H9 (cell line): ENCODE results near the gene SLC2A9. TPM values are rescaled to one million over a fixed set of nuclear protein-coding genes. Genes with fewer than 3 reads are reported as not detected.

Experiments used
- DNase-seq: peaks from one replicate; pipeline ENCODE4 v3.0.0-alpha.2; 2017
- H2AFZ ChIP-seq: one replicate; pipeline ENCODE4 v1.6.1; 2013; ENCODE audit warnings: mild to moderate bottlenecking, low read length, control low read depth, moderate library complexity
- H2AK5ac ChIP-seq: 2 replicates; pipeline ENCODE4 v1.6.1; 2013; ENCODE audit warnings: low read length, control low read depth, mixed read lengths; ENCODE audit not compliant: insufficient read length
- H2BK120ac ChIP-seq: one replicate; pipeline ENCODE4 v1.6.1; 2013; ENCODE audit warnings: low read depth, mild to moderate bottlenecking, low read length, control low read depth, inconsistent platforms; ENCODE audit not compliant: poor library complexity, severe bottlenecking
- H2BK12ac ChIP-seq: 2 replicates; pipeline ENCODE4 v1.6.1; 2013; ENCODE audit warnings: low read length, control low read depth, mixed read lengths, low read depth; ENCODE audit not compliant: insufficient read length
- H2BK15ac ChIP-seq: 2 replicates; pipeline ENCODE4 v1.6.1; 2013; ENCODE audit warnings: low read depth, low read length, control low read depth
- H2BK20ac ChIP-seq: one replicate; pipeline ENCODE4 v1.6.1; 2013; ENCODE audit warnings: low read depth, mild to moderate bottlenecking, low read length, control low read depth, inconsistent platforms; ENCODE audit not compliant: poor library complexity, severe bottlenecking
- H2BK5ac ChIP-seq: 2 replicates; pipeline ENCODE4 v1.6.1; 2013; ENCODE audit warnings: low read length, control low read depth, mixed read lengths; ENCODE audit not compliant: insufficient read length
- H3K14ac ChIP-seq: 2 replicates; pipeline ENCODE4 v1.6.1; 2013; ENCODE audit warnings: low read length, control low read depth; ENCODE audit not compliant: insufficient read depth
- H3K18ac ChIP-seq: 2 replicates; pipeline ENCODE4 v1.6.1; 2013; ENCODE audit warnings: low read depth, mild to moderate bottlenecking, mixed read lengths, low read length, control low read depth; ENCODE audit not compliant: insufficient read length
- H3K23ac ChIP-seq: 2 replicates; pipeline ENCODE4 v1.6.1; 2013; ENCODE audit warnings: low read length, control low read depth, mixed read lengths, low read depth; ENCODE audit not compliant: insufficient read length
- H3K23me2 ChIP-seq: 2 replicates; pipeline ENCODE4 v1.6.1; 2013; ENCODE audit warnings: low read depth, mild to moderate bottlenecking, mixed read lengths, low read length, control low read depth; ENCODE audit not compliant: insufficient read length, poor library complexity, severe bottlenecking
- H3K27ac ChIP-seq: 2 replicates; pipeline ENCODE4 v1.5.1; 2013; ENCODE audit warnings: low read length, control low read depth, mixed read lengths, low read depth; ENCODE audit not compliant: insufficient read length
- H3K27me3 ChIP-seq: 2 replicates; pipeline ENCODE4 v1.6.1; 2013; ENCODE audit warnings: low read length, control low read depth, inconsistent platforms; ENCODE audit not compliant: insufficient read depth
- H3K4ac ChIP-seq: 2 replicates; pipeline ENCODE4 v1.6.1; 2013; ENCODE audit warnings: low read depth, mild to moderate bottlenecking, control low read depth, inconsistent platforms, low read length, moderate library complexity
- H3K4me1 ChIP-seq: 2 replicates; pipeline ENCODE4 v1.6.1; 2013; ENCODE audit warnings: low read length, control low read depth, inconsistent platforms; ENCODE audit not compliant: insufficient read depth
- H3K4me2 ChIP-seq: 2 replicates; pipeline ENCODE4 v1.6.1; 2013; ENCODE audit warnings: low read length, control low read depth, mixed read lengths; ENCODE audit not compliant: insufficient read length, insufficient read depth
- H3K56ac ChIP-seq: 2 replicates; pipeline ENCODE4 v1.6.1; 2013; ENCODE audit warnings: low read depth, mild to moderate bottlenecking, mixed read lengths, low read length, control low read depth; ENCODE audit not compliant: insufficient read length
- H3K79me1 ChIP-seq: 2 replicates; pipeline ENCODE4 v1.6.1; 2013; ENCODE audit warnings: low read depth, mild to moderate bottlenecking, moderate library complexity, low read length, control low read depth, inconsistent platforms; ENCODE audit not compliant: insufficient read depth, poor library complexity, severe bottlenecking
- H3K79me2 ChIP-seq: 2 replicates; pipeline ENCODE4 v1.6.1; 2013; ENCODE audit warnings: low read length, control low read depth, inconsistent platforms; ENCODE audit not compliant: insufficient read depth
- H3K9ac ChIP-seq: 2 replicates; pipeline ENCODE4 v1.6.1; 2013; ENCODE audit warnings: low read length, control low read depth, mixed read lengths; ENCODE audit not compliant: insufficient read length; ENCODE audit errors: extremely low read depth
- H3K9me3 ChIP-seq: one replicate; pipeline ENCODE4 v1.6.1; 2013; ENCODE audit warnings: low read depth, low read length, inconsistent platforms; ENCODE audit not compliant: control insufficient read depth
- H3T11ph ChIP-seq: one replicate; pipeline ENCODE4 v1.6.1; 2013; ENCODE audit warnings: mild to moderate bottlenecking, low read length, control low read depth, inconsistent platforms
- H4K20me1 ChIP-seq: one replicate; pipeline ENCODE4 v1.6.1; 2013; ENCODE audit not compliant: control insufficient read depth, insufficient read length, insufficient read depth
- H4K5ac ChIP-seq: 2 replicates; pipeline ENCODE4 v1.6.1; 2013; ENCODE audit warnings: low read depth, mild to moderate bottlenecking, mixed read lengths, low read length, control low read depth; ENCODE audit not compliant: insufficient read length
- H4K8ac ChIP-seq: replicated peaks from 2 replicates; pipeline ENCODE4 v1.6.1; 2013; ENCODE audit warnings: low read length, control low read depth, mixed read lengths, low read depth; ENCODE audit not compliant: insufficient read length
- H4K91ac ChIP-seq: 2 replicates; pipeline ENCODE4 v1.6.1; 2013; ENCODE audit warnings: low read depth, mild to moderate bottlenecking, moderate library complexity, mixed read lengths, low read length, control low read depth; ENCODE audit not compliant: insufficient read length
- H3K27ac Mint-ChIP-seq, 3 experiments: 2 replicates in 2 of 3; 3 replicates in 1 of 3; pipeline ENCODE4 v1.8.0; 2020 to 2021; ENCODE audit warnings: mixed read lengths in 3 of 3, mild to moderate bottlenecking in 1 of 3, moderate library complexity in 1 of 3
- H3K27me3 Mint-ChIP-seq: 2 replicates; pipeline ENCODE4 v1.8.0; 2021; ENCODE audit warnings: low read depth, mild to moderate bottlenecking, moderate library complexity, mixed read lengths
- H3K36me3 Mint-ChIP-seq, 3 experiments: 2 replicates in 2 of 3; 3 replicates in 1 of 3; pipeline ENCODE4 v1.8.0; 2020 to 2021; ENCODE audit warnings: low read depth in 3 of 3, mixed read lengths in 3 of 3; ENCODE audit not compliant: insufficient read depth in 1 of 3
- H3K4me1 Mint-ChIP-seq, 2 experiments: 2 replicates each; pipeline ENCODE4 v1.8.0; 2020; ENCODE audit warnings: mixed read lengths in 2 of 2
- H3K4me3 Mint-ChIP-seq, 2 experiments: 2 replicates in 1 of 2; 3 replicates in 1 of 2; pipeline ENCODE4 v1.8.0; 2020 to 2021; ENCODE audit warnings: mild to moderate bottlenecking in 2 of 2, mixed read lengths in 2 of 2, moderate library complexity in 1 of 2
- H3K9me3 Mint-ChIP-seq, 2 experiments: 2 replicates in 1 of 2; 3 replicates in 1 of 2; pipeline ENCODE4 v1.8.0; 2020; ENCODE audit warnings: mild to moderate bottlenecking in 2 of 2, mixed read lengths in 2 of 2, moderate library complexity in 1 of 2
- CTCF ChIP-seq: fragments of 200-600 bp; sonication (generic); conservative IDR thresholded peaks from 3 replicates; pipeline ENCODE4 v1.8.0; 2021; ENCODE audit warnings: antibody characterized with exemption, mild to moderate bottlenecking
- WGBS: extraction: QIAGEN DNeasy Blood & Tissue Kit; methylation state at CpG from one replicate; pipeline ENCODE4 v1.1.7; 2013; ENCODE audit warnings: missing lambda C conversion rate, low lambda C conversion rate, mixed read lengths; ENCODE audit not compliant: insufficient read length; ENCODE audit errors: extremely low coverage; 5-methylcytosine and 5-hydroxymethylcytosine counted together
- total RNA-seq: library from RNA; stranded (reverse); gene quantifications from 2 replicates; pipeline ENCODE4 v1.2.1, GENCODE V29; 2021

SLC2A9 gene
- total RNA-seq, 1 experiment from 2014 or later = 0.79 TPM

- Histone ChIP-seq H3K27me3 (no peaks in the 10 kb centered on the region), H4K5ac (no peak overlapping the region), H3K56ac (no peak overlapping the region), H3K23ac (no peak overlapping the region), H4K91ac (no peak overlapping the region), H3K23me2 (no peaks in the 10 kb centered on the region), H3K9me3 (no peaks in the 10 kb centered on the region), H2BK5ac (no peak overlapping the region), H3K4me1 (no peaks in the 10 kb centered on the region), H2BK15ac (no peak overlapping the region), H4K20me1 (no peaks in the 10 kb centered on the region), H3K4ac (no peak overlapping the region), H3K79me1 (no peaks in the 10 kb centered on the region), H3K14ac (no peak overlapping the region), H3K79me2 (no peaks in the 10 kb centered on the region), H3K9ac (no peak overlapping the region), H3K18ac (no peak overlapping the region), H2AFZ (no peak overlapping the region), H2BK12ac (no peak overlapping the region), H2BK120ac (no peak overlapping the region), H2BK20ac (no peak overlapping the region), H3T11ph (no peak overlapping the region), H4K8ac (no peak overlapping the region), H2AK5ac (no peak overlapping the region), H3K4me2 (no peak overlapping the region), H3K27ac (no peak overlapping the region)
- no peak for TF ChIP-seq CTCF
- no peak overlapping the region for H3K4me3 Mint-ChIP-seq
- H3K4me1 Mint-ChIP-seq = peaks cover 8 to 12% of the 10 kb centered on the region in 2 experiments
- no CpG with 5 or more reads among the region's 4 CpGs for WGBS
- peaks cover 4% of the 10 kb centered on the region for H3K27me3 Mint-ChIP-seq
- DNase-seq = no peak
- H3K9me3 Mint-ChIP-seq = peaks cover 0 to 3% of the 10 kb centered on the region in 2 experiments; a peak in 3 of 5 replicates
- 0 out of 7 replicates have a peak overlapping the region, but pooled peaks of 1 of the 3 experiments have one; percentile 14 for H3K27ac Mint-ChIP-seq
- peaks cover 0 to 1% (median 0%) of the 10 kb centered on the region in 3 experiments; a peak in 1 of 7 replicates for H3K36me3 Mint-ChIP-seq
Measured at GRCh38 chr4:10055871-10056270, 34.6 kb upstream of the SLC2A9 start.
